NCI-H2227 (cell line): Measurements from ENCODE around the gene LRRC23.

Source experiments
- DNase-seq: peaks from one replicate; lab custom pipeline; 2025; ENCODE audit not compliant: unreplicated experiment; lab: John Stamatoyannopoulos, UW

The LRRC23 gene

DNA sequence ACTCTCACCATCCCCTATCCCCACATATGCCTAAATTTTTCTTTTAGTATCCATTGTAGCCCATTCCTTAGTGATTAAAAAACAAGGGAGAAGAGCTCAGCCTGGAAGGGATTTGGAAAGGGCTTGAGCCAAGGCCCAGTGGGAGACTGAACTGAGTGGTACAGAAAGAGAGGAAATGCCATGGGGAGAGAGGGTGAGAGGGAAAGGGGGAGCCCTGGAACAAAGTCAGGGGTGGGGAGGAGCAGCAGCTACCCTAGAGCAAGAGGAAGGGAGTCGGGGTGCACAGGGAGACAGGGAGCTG is 20.6 kb downstream of the LRRC23 start:
- no peak for DNase-seq

DNA sequence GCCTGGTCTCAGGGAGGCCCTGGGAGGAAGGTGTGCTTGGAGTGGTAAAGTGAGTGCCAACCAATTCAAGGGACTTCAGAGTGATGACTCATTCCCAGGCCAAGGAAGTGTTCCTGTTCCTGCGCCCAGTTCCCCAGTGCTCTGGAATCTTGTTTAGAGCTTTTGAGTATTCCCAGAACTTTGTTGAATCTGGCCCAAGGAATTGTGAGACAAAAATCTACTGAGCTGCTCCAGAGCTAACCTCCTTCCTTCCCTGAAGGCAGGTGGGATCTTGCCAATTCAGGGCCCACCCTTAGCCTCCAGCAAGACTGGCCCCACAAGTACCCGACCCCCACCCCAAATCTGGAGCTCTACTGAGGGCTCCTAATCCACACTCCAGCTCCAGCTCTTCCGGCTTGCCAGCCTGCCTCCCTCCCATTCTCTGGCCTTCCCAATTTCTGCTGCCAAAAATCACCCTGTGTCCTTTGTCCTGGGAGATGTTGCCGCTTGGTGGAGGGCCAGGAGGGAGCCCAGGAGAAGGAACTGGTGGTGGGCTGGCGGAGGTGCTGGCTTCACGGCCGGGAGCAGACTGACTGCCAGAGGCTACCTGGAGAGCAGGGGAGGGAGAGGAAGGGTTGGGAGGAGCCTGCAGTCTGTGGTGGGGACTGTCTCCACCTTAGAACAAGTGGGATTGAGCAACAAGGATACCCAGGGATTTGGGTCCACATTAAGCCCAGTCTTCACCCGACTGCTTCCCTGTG is 21.1 kb downstream of the LRRC23 start:
- DNase-seq = peak; percentile 32

DNA sequence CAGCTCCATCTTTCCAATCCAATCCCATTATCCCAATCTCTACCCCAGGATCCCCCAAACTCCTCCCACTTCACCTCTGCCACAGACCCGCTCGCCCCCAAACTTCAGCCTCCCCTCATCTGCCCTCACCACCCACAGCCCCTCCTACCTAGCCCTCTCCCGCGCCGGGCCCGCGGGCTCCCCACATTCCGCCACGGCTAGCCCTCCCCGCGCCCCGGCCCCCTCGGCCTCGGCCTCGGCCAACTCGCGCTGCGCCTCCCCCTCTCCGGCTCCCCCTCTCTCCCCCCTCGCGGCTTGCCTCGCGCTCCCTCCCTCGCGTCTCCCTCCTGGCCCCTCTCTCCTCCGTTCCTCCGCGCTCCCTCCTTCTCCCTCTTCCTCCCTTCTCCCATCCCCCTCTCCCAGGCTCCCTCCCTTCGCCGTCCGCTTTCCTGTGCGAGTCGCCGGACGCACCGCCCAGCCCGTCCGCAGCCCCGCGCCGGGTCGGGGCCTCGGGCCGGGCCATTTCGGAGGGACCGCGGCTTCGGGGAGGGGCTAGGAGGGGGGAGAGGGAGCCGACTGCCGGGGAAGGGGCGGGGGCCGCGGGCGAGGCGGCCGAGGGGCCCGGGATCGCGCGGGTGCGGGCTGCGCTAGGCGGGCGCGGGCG is 22.9 kb downstream of the LRRC23 start, which contains the start of gene ATN1:
TSS of gene ATN1 (plus strand) at position 581 of the 643 bp plus-strand sequence. CDS start 6,043 bp downstream, outside the sequence.
- DNase-seq = peak; percentile 74

DNA sequence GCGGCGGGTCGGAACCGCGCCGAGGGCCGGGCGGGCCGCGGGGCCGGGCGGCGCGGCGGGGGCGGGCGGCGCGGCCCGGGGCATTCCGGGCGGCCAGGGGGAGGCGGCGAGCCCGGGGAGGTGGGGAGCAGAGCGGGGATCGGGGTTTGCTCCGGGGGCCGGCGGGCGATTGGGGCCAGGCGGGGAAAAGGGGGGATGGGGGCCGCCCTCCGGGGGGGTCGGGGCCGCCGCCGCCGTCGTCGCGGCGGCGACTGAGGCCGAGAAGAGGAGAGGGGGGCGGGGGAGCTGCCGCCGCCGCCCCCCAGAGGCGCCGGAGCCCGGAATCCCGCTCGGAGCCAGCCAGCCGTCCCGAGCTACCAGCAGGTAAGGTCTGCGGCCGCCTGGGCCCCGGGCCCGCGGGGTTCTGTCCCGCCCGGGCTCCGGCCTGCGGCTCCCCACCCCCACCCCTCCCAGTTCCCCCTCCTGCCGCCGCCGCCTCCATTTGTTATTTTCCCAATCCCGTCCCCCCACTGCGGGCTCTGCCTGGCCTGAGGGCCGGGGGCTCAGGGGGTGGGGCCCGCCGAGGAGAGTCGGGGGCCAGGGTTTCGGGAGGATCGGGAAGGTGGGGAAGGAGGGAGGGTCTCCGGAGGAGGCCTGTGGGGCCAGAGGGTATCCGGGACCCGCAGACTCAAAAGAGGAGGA is 23.5 kb downstream of the LRRC23 start:
- DNase-seq = no peak

DNA sequence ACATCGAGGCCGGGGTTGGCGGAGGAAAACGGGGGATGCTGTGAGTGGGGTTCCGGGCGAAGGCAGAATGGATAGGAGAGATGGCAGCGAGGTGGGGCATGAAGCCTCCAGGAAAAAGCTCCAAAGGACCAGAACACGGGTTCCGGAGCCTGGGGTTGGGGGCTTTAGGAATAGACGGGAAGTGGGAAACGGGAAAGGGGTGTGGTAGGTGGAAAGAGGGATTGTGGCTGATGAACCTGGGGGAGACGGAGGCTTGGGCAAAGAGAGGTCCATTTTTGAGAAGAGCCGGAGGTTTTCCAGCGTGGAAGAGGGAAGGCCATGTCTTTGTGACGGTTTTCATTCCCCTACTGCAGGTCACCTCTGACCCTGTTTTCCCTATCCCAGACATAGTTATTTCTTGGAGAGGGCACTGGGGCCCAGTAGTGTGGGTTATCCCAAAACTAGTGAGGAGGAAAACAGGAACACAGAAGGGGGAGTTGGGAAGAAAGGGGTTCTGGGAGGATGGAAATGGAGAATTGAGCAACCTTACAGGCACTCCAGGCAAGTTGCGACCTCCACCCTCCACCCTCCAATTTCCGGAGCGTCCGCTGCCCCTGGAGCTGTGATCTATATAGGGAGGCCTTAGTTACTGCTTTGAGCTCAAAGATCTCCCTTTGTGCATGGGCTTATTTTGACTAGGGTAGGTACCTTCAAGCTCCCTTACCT is 24.2 kb downstream of the LRRC23 start:
- DNase-seq = no peak

DNA sequence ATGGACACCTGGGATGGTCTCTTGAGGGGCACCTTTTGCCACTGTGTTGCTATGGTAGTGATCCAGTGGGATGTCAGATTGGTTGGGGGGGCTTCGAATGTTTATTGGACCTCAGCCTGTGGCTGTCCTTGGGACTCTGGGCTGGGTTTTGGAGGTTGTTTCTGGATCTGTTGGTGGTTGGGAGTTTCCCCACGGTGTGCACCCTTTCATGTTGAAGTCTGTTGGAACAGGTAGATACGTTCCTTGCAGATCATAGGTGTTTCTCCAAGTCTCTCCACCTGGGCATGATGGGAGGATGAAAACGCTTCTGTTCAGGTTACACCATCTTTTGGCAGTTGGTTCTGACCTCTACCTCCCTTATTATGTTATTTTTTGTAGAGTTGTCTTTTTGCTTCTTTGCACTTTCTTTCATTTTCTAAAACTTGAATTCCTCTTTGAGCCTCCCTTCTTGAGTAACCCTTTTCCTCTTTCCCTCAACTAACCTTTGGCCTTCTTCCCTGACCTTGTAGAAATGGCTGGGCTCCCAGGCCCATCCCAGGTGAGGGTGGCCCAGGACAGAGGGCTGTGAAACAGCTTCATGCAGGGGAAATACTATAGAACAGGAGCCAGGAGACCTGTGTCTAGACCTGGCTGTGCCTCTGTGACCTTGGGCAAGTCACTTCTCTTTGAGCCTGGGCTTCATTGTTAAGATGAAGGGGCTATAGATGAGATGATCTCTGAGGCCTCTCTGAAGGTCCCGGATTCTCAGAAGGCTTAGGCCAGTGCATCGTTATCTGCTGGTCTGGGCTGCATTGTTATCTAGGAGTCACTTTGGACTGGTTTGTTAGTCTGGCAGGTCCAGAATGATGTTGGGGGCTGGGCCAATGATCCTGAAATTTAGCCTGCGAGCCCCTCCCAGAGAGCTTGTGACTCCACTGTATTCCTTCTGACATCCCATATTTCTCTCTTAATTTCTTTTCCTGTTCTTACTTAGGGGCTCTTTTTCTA is 25.1 kb downstream of the LRRC23 start:
- DNase-seq = no peak

DNA sequence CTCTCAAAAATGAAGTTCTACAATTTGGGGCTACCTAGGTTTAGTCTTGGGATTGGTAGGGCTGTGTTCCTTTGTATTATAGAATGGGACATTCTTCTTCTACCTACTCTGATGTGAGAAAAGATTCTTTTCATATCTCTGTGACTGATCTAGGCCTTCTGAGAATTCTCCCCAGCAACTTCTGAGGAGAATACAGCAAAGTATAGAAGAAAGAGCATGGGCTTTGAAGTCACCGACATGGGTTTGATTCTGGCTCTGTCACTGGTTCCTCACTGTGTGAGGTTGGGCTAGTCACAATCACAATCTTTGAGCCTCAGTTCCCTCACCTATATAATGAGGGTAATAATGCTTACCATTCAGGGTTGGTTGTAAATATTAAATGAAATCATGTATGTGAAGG is 28.1 kb downstream of the LRRC23 start:
- DNase-seq = no peak

DNA sequence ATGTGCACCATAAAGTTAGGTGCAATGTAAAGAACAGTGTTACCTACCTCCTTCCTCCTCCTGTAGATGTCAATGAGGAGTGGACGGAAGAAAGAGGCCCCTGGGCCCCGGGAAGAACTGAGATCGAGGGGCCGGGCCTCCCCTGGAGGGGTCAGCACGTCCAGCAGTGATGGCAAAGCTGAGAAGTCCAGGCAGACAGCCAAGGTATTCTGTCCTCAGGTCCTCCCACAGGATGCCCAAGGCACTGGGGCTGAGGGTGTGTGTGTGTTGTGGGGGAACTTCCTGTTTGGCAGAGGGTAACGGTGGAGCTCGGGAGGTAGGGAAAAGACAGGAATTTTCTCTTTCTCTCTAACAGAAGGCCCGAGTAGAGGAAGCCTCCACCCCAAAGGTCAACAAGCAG is 29.5 kb downstream of the LRRC23 start:
- no peak for DNase-seq

DNA sequence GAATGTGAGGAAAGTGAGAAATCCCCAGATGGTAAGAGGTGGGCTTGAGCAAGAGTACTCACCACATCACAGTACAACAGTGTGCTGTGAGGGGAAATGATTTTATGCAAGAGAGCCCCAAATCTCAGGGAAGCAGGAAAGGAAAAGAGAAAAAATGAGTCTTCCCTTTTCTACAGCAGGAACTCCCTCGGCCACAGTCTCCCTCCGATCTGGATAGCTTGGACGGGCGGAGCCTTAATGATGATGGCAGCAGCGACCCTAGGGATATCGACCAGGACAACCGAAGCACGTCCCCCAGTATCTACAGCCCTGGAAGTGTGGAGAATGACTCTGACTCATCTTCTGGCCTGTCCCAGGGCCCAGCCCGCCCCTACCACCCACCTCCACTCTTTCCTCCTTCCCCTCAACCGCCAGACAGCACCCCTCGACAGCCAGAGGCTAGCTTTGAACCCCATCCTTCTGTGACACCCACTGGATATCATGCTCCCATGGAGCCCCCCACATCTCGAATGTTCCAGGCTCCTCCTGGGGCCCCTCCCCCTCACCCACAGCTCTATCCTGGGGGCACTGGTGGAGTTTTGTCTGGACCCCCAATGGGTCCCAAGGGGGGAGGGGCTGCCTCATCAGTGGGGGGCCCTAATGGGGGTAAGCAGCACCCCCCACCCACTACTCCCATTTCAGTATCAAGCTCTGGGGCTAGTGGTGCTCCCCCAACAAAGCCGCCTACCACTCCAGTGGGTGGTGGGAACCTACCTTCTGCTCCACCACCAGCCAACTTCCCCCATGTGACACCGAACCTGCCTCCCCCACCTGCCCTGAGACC is 31.0 kb downstream of the LRRC23 start:
- no peak for DNase-seq

DNA sequence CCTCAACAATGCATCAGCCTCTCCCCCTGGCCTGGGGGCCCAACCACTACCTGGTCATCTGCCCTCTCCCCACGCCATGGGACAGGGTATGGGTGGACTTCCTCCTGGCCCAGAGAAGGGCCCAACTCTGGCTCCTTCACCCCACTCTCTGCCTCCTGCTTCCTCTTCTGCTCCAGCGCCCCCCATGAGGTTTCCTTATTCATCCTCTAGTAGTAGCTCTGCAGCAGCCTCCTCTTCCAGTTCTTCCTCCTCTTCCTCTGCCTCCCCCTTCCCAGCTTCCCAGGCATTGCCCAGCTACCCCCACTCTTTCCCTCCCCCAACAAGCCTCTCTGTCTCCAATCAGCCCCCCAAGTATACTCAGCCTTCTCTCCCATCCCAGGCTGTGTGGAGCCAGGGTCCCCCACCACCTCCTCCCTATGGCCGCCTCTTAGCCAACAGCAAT is 31.6 kb downstream of the LRRC23 start:
- no peak for DNase-seq

DNA sequence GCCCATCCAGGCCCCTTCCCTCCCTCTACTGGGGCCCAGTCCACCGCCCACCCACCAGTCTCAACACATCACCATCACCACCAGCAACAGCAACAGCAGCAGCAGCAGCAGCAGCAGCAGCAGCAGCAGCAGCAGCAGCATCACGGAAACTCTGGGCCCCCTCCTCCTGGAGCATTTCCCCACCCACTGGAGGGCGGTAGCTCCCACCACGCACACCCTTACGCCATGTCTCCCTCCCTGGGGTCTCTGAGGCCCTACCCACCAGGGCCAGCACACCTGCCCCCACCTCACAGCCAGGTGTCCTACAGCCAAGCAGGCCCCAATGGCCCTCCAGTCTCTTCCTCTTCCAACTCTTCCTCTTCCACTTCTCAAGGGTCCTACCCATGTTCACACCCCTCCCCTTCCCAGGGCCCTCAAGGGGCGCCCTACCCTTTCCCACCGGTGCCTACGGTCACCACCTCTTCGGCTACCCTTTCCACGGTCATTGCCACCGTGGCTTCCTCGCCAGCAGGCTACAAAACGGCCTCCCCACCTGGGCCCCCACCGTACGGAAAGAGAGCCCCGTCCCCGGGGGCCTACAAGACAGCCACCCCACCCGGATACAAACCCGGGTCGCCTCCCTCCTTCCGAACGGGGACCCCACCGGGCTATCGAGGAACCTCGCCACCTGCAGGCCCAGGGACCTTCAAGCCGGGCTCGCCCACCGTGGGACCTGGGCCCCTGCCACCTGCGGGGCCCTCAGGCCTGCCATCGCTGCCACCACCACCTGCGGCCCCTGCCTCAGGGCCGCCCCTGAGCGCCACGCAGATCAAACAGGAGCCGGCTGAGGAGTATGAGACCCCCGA is 32.2 kb downstream of the LRRC23 start:
- peak; percentile 33 for DNase-seq

DNA sequence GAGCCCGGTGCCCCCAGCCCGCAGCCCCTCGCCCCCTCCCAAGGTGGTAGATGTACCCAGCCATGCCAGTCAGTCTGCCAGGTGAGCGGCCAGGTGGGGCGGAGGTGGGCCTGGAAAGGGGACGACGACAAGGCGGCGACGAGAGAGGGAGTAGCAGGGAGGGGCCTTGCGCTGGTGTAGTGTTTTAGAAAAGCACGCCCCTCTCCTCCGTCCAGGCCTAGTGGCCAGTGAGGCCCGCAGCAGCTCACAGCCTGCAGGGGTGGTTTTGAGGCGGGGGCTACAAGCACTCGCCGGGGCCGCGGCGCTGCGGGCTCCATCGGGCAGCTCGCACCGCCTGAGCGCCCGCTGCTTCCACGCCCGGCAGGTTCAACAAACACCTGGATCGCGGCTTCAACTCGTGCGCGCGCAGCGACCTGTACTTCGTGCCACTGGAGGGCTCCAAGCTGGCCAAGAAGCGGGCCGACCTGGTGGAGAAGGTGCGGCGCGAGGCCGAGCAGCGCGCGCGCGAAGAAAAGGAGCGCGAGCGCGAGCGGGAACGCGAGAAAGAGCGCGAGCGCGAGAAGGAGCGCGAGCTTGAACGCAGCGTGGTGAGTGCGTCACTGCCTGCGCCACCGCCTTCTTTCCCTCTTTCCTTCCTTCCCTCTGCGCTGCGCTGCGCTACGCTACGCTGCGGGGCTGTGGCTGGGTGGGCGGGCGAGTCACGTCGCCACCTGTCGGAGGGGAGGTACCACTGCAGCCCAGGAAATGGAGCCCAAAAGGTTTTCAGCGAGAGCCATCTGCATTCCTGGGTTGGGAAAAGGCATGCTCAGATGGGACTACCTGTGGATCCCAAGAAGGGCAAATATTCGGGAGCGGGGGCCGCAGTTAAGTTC is 33.1 kb downstream of the LRRC23 start:
- peak; percentile 95 for DNase-seq

DNA sequence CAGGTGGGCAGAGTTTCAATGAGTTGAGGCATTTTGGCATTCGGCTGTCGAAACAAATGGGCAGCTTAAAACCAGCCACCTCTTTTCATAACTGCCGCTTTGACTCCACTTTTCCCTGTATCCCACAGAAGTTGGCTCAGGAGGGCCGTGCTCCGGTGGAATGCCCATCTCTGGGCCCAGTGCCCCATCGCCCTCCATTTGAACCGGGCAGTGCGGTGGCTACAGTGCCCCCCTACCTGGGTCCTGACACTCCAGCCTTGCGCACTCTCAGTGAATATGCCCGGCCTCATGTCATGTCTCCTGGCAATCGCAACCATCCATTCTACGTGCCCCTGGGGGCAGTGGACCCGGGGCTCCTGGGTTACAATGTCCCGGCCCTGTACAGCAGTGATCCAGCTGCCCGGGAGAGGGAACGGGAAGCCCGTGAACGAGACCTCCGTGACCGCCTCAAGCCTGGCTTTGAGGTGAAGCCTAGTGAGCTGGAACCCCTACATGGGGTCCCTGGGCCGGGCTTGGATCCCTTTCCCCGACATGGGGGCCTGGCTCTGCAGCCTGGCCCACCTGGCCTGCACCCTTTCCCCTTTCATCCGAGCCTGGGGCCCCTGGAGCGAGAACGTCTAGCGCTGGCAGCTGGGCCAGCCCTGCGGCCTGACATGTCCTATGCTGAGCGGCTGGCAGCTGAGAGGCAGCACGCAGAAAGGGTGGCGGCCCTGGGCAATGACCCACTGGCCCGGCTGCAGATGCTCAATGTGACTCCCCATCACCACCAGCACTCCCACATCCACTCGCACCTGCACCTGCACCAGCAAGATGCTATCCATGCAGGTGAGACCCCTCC is 34.0 kb downstream of the LRRC23 start:
- no peak for DNase-seq

DNA sequence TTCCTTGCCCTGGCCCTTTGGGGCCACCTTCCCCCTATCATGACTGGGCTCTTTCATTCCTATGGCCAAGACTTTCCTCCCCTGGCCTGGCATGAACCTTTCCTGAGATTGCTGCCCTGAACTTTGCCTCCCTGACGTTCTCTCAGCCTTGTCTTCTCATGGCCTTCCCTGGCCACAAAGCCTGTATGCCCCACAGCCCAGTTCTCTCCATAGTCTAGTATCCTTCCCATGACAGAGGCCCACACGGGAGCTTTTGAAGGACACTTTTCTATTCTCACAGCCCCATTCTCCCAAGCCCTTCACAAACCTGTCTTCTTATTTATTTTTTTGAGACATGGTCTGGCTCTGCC is 34.5 kb downstream of the LRRC23 start:
- no peak for DNase-seq

DNA sequence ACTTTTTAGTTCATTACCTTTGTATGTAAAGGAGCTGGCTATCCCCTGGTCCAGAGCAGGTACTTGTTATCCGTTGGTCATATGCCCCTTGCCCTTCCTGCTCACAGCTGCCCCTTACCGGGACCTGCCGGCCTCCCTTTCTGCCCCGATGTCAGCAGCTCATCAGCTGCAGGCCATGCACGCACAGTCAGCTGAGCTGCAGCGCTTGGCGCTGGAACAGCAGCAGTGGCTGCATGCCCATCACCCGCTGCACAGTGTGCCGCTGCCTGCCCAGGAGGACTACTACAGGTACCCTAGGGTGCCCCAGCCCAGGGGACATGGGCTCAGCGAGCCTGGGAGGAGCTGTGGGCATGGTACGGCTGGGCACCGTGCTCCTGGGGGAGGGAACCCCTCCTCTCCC is 36.6 kb downstream of the LRRC23 start:
- DNase-seq = no peak

DNA sequence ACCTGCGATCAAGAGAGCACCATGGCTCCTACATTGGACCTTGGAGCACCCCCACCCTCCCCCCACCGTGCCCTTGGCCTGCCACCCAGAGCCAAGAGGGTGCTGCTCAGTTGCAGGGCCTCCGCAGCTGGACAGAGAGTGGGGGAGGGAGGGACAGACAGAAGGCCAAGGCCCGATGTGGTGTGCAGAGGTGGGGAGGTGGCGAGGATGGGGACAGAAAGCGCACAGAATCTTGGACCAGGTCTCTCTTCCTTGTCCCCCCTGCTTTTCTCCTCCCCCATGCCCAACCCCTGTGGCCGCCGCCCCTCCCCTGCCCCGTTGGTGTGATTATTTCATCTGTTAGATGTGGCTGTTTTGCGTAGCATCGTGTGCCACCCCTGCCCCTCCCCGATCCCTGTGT is 37.2 kb downstream of the LRRC23 start:
- no peak for DNase-seq

DNA sequence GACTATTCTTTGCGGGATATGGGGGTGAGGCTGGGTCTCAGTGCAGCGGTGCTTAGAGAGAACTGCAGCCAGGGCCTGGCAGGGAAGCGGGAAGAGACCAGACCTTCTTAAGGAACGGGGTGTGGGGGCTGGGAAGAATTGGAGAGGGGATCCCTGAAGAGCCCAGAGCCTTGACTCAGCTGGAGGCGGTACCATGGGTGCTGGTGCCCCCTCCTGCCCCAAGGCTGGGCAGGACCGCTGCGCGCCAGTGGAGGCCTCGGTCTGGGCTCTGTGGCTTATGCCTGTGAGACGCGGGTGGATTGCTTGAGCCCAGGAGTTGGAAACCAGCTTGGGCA is 37.7 kb downstream of the LRRC23 start:
- DNase-seq = no peak
